ENCODE measurements around the gene TMEM109. TPM values are rescaled to one million over a fixed set of nuclear protein-coding genes. Genes with fewer than 3 reads are reported as not detected.
"Not testable (repeated sequence)": the region's sequence is repeated elsewhere in the genome, so short reads cannot be mapped to it uniquely, and the experiment has no call there.

Gene TMEM109
- total RNA-seq, 4 donors from 2014 or later = 107 to 132 (median 120) TPM

DNA sequence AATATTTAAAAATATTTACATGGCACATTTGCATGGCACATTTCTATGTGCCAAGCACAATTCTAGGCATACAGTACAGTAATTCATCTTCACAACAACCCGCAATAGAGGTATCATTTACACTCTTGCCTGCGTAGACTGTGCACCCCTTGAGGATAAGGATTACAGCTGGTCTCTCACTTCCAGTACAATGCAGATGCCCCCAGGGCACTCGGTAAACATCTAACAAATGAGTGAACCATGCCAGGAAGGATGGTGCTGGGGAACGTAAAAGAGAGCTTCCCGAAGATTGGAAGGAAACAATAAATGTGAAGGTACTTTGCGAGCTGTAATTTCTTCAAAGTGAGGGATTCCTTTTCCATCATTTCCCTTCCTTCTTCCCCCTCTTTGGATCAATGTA lies 8.9 kb upstream of the TMEM109 start:
- H3K27me3 ChIP-seq = no peaks in the 10 kb centered on the region
- 37 to 46% methylated on average over 4 to 6 of the region's 6 CpGs for WGBS, 2 donors (ENCODE audit: low coverage in 1 of 2)
- peaks cover 0 to 37% of the 10 kb centered on the region in 2 donors for H3K36me3 ChIP-seq
- no peak for ATAC-seq
- H3K4me1 ChIP-seq = peaks cover 3 to 39% (median 10%) of the 10 kb centered on the region in 3 donors
- H3K27ac ChIP-seq = peak overlapping the region in 3 of 4 donors; percentile 93 to 96 (median 96)
- TF ChIP-seq EP300 (IDR thresholded peaks at IDR 0.05) = no peak
- no peak for TF ChIP-seq POLR2A (IDR thresholded peaks at IDR 0.05)
- TF ChIP-seq, protein P1, sequence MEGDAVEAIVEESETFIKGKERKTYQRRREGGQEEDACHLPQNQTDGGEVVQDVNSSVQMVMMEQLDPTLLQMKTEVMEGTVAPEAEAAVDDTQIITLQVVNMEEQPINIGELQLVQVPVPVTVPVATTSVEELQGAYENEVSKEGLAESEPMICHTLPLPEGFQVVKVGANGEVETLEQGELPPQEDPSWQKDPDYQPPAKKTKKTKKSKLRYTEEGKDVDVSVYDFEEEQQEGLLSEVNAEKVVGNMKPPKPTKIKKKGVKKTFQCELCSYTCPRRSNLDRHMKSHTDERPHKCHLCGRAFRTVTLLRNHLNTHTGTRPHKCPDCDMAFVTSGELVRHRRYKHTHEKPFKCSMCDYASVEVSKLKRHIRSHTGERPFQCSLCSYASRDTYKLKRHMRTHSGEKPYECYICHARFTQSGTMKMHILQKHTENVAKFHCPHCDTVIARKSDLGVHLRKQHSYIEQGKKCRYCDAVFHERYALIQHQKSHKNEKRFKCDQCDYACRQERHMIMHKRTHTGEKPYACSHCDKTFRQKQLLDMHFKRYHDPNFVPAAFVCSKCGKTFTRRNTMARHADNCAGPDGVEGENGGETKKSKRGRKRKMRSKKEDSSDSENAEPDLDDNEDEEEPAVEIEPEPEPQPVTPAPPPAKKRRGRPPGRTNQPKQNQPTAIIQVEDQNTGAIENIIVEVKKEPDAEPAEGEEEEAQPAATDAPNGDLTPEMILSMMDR (IDR thresholded peaks at IDR 0.05) = no peak
- no peak for TF ChIP-seq POLR2AphosphoS5 (IDR thresholded peaks at IDR 0.05)
- no peaks in the 10 kb centered on the region for H3K9me3 ChIP-seq
- H3K4me3 ChIP-seq = peak overlapping the region; percentile 85 to 93

DNA sequence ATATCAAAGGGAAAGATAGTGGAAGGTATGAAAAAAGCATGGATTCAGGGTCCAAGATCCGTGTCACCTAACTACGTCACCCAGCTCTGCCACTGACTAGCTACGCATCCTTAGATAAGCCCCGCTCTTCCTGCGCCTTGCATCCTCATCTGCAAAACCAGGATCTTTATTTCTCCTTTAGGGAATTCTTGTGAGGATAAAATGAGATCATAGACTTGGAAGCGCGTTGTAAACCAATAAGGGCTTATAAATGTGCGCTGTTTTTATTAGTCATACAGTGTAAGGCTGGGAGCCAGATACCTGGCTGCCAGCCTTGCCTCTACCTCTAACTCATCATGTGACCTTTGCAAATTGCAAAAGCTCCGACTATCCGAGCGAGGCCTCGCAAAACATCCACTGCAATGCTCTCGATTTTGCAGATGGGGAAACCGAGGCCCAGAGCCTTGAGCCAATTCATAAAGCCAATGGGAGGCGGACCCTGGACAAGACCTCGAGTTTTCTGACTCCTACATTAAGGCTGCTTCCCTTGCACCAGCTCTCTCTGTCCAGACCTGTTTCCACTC lies 8.3 kb upstream of the TMEM109 start:
- ATAC-seq = no peak
- no peaks in the 10 kb centered on the region for H3K27me3 ChIP-seq
- peaks cover 0 to 31% of the 10 kb centered on the region in 2 donors for H3K36me3 ChIP-seq
- peak; percentile 17 for TF ChIP-seq POLR2AphosphoS5 (IDR thresholded peaks at IDR 0.05)
- no peak for TF ChIP-seq POLR2A (IDR thresholded peaks at IDR 0.05)
- H3K4me1 ChIP-seq = peaks cover 3 to 39% (median 10%) of the 10 kb centered on the region in 3 donors
- peak overlapping the region; percentile 93 to 96 (median 96) for H3K27ac ChIP-seq
- WGBS, 2 donors (ENCODE audit: low coverage in 1 of 2) = 13 to 20% methylated on average over 7 to 8 of the region's 16 CpGs
- H3K4me3 ChIP-seq = peak overlapping the region; percentile 85 to 93
- no peaks in the 10 kb centered on the region for H3K9me3 ChIP-seq

DNA sequence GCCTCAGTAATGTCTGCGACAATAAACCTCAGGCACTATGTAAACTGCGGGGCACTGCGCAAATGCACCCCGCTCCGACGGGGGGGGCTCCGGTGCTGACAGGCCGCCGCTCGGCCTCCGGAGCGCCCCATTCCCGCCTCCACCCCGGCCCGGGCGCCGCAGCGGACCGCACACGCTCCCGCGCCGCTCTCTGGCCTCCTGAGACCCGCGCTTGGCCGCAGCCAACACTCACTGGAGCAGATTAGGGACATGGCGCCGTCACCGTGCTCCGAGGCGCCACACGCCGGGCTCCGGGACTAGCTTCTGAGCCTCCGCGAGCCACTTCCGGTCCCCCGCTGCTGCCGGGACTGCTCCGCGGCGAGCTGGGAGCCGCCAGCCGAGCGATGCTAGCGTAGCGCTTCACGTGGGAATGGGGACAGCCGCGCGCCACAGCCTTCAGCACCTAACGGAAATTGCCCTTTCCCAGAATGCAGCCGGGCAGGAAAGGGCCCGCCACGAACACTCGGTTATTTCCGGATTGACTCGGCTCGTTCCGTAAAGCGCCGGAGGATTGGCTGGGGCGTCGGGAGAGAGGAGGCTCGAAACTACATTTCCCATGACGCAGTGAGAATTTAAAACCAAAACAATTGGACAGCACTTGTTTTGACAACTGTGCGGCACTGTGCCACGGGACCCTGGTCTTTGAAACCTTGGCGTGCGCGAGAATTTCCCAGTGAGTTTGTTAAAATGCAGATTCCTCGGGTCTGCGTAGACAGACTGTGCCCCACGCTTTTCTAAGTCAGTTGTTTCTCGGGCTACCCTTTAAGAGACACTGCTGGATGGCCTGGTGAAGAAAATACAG lies 7.6 kb upstream of the TMEM109 start, which contains the start of gene PRPF19:
TSS of gene PRPF19 (minus strand) at position 454 of the 841 bp plus-strand sequence. CDS start at position 251, 203 bp downstream.
- Histone ChIP-seq H3K9me3 (no peaks in the 10 kb centered on the region), H3K27ac (peak within 1 kb of the TSS; percentile 93 to 96 (median 96)), H3K36me3 (peaks cover 0 to 24% of the 10 kb centered on the region in 2 donors), H3K4me3 (peak within 1 kb of the TSS; percentile 85 to 93), H3K27me3 (no peaks in the 10 kb centered on the region), H3K4me1 (peaks cover 3 to 39% (median 10%) of the 10 kb centered on the region in 3 donors)
- peak; percentile 83 for TF ChIP-seq POLR2AphosphoS5 (IDR thresholded peaks at IDR 0.05)
- TF ChIP-seq EP300 (IDR thresholded peaks at IDR 0.05) = no peak
- TF ChIP-seq POLR2A (IDR thresholded peaks at IDR 0.05) = peak; percentile 62 to 70
- TF ChIP-seq, protein P1 (IDR thresholded peaks at IDR 0.05) = no peak
- peak; percentile 96 for ATAC-seq
- WGBS, 2 donors (ENCODE audit: low coverage in 1 of 2) = 0 to 1% methylated on average over 8 to 10 of the region's 75 CpGs

DNA sequence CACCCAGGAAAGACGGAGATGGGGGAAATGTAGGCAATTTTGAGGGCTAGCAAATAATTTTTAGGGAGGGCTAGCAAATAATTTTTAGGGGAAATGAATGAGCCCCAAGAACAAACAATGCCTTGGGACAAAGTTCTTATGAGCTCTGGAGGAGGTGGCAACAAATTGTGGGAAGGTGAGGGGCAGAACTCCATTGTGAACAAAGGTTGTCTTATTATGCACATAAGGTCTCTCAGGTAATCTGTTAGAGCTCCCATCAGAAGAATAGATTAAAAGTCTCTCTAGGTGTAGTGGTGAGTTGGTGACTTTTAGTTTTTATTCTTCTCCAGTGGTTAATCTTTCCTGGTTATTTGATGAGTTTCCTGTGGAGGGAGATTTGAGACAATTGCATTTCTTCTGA lies 5.2 kb upstream of the TMEM109 start:
- TF ChIP-seq EP300 (IDR thresholded peaks at IDR 0.05) (no peak), POLR2A (IDR thresholded peaks at IDR 0.05) (no peak), POLR2AphosphoS5 (IDR thresholded peaks at IDR 0.05) (no peak)
- TF ChIP-seq, protein P1 (IDR thresholded peaks at IDR 0.05) = no peak
- Histone ChIP-seq H3K36me3 (no peaks in the 10 kb centered on the region), H3K4me3 (no peak overlapping the region), H3K27ac (no peak overlapping the region), H3K27me3 (no peaks in the 10 kb centered on the region), H3K4me1 (peaks cover 3 to 42% (median 14%) of the 10 kb centered on the region in 3 donors), H3K9me3 (no peaks in the 10 kb centered on the region)
- WGBS, 2 donors (ENCODE audit: low coverage in 1 of 2) = 45 to 73% methylated on average over 1 of the region's 1 CpG
- ATAC-seq = no peak

DNA sequence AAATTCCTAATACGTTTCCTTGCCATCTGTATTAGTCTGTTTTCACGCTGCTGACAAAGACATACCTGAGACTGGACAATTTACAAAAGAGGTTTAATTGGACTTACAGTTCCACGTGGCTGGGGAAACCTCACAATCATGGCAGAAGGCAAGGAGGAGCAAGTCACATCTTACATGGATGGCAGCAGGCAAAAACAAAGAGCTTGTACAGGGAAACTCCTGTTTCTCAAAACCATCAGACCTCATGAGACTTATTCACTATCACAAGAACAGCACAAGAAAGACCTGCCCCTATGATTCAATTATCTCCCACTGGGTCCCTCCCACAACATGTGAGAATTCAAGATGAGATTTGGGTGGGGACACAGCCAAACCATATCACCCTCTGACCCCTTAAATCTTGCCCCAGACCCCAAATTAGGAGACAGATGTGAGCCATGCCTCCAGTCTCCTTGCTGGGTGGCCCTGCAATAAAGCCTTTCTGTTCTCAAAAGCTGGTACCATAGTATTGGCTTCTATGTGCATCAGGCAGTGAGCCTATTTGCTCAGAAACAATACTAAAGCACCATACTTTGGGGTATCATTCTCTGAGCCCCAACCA lies 4.2 kb upstream of the TMEM109 start:
- not testable (repeated sequence) for H3K9me3 ChIP-seq

More for the DNA sequence above, 4.2 kb upstream of the TMEM109 start:
- 47 to 54% methylated on average over 2 of the region's 3 CpGs for WGBS, 2 donors (ENCODE audit: low coverage in 1 of 2)
- H3K4me3 ChIP-seq, H3K27ac ChIP-seq, H3K27me3 ChIP-seq, H3K36me3 ChIP-seq, ATAC-seq: not testable (repeated sequence)
- H3K4me1 ChIP-seq = peaks cover 3 to 34% (median 9%) of the 10 kb centered on the region in 3 donors
